Loucy (cell line): ENCODE data around the gene TMEM47.

ENCODE experiments used
- H2AFZ ChIP-seq: fragments of 200-600 bp; sonication (generic); 2 replicates; pipeline ENCODE4 v1.6.0; 2016; ENCODE audit warnings: antibody characterized with exemption, mild to moderate bottlenecking, low read length, moderate library complexity
- H3F3A ChIP-seq: fragments of 200-600 bp; 2 replicates; pipeline ENCODE4 v1.6.0; 2016; ENCODE audit warnings: antibody characterized with exemption, low read depth, mild to moderate bottlenecking
- H3K27me3 ChIP-seq: fragments of 200-600 bp; sonication (generic); 2 replicates; pipeline ENCODE4 v1.6.1; 2014; ENCODE audit warnings: low read length, mild to moderate bottlenecking; ENCODE audit not compliant: insufficient read depth, poor library complexity, severe bottlenecking
- H3K36me3 ChIP-seq: fragments of 200-600 bp; sonication (generic); 2 replicates; pipeline ENCODE4 v1.6.1; 2016; ENCODE audit warnings: low read length; ENCODE audit not compliant: insufficient read depth
- H3K4me1 ChIP-seq: fragments of 200-600 bp; sonication (generic); 2 replicates; pipeline ENCODE4 v1.5.1; 2014; ENCODE audit warnings: low read length, mild to moderate bottlenecking; ENCODE audit not compliant: insufficient read depth, poor library complexity, severe bottlenecking
- H3K4me2 ChIP-seq: fragments of 200-600 bp; sonication (generic); 2 replicates; pipeline ENCODE4 v1.6.0; 2014; ENCODE audit warnings: antibody characterized with exemption, low read length, low read depth, mild to moderate bottlenecking; ENCODE audit not compliant: poor library complexity, severe bottlenecking
- H3K4me3 ChIP-seq: fragments of 200-600 bp; sonication (generic); 2 replicates; pipeline ENCODE4 v1.5.1; 2014; ENCODE audit warnings: low read length, mild to moderate bottlenecking, mixed read lengths; ENCODE audit not compliant: poor library complexity, severe bottlenecking
- H3K79me2 ChIP-seq: fragments of 200-600 bp; sonication (generic); 2 replicates; pipeline ENCODE4 v1.6.1; 2014; ENCODE audit warnings: low read length; ENCODE audit not compliant: insufficient read depth
- H3K9ac ChIP-seq: fragments of 200-600 bp; sonication (generic); 2 replicates; pipeline ENCODE4 v1.6.0; 2014; ENCODE audit warnings: mild to moderate bottlenecking, low read depth, low read length, moderate library complexity; ENCODE audit not compliant: poor library complexity, severe bottlenecking
- H3K9me2 ChIP-seq: fragments of 200-600 bp; sonication (generic); replicated peaks from 2 replicates; pipeline ENCODE4 v1.6.1; 2016; ENCODE audit warnings: low read depth, low read length, mixed read lengths
- H3K9me3 ChIP-seq: fragments of 200-600 bp; sonication (generic); 2 replicates; pipeline ENCODE4 v1.6.1; 2014; ENCODE audit warnings: mild to moderate bottlenecking, antibody characterized with exemption, low read length, low read depth; ENCODE audit not compliant: insufficient read depth
- H4K20me1 ChIP-seq: fragments of 200-600 bp; sonication (generic); 2 replicates; pipeline ENCODE4 v1.6.0; 2014; ENCODE audit warnings: antibody characterized with exemption, low read length, mild to moderate bottlenecking; ENCODE audit not compliant: insufficient read depth, poor library complexity, severe bottlenecking
- CTCF ChIP-seq: fragments of 200-600 bp; sonication (generic); conservative IDR thresholded peaks from 2 replicates; pipeline ENCODE4 v1.5.1; 2014; ENCODE audit warnings: mild to moderate bottlenecking, antibody characterized with exemption, low read length
- EZH2phosphoT487 ChIP-seq: fragments of 200-600 bp; IDR thresholded peaks from 2 replicates; pipeline ENCODE4 v1.6.1; 2018; ENCODE audit warnings: antibody characterized with exemption, mild to moderate bottlenecking, moderate library complexity, borderline replicate concordance

TMEM47 gene

GRCh38 chrX:34655501-34656455 lies 1.3 kb downstream of the TMEM47 start:
- H3K36me3 ChIP-seq = no peaks in the 10 kb centered on the region
- no peaks in the 10 kb centered on the region for H3K9me3 ChIP-seq
- no peaks in the 10 kb centered on the region for H3K27me3 ChIP-seq
- H3K4me3 ChIP-seq = no peak overlapping the region
- no peaks in the 10 kb centered on the region for H3F3A ChIP-seq
- no peak for TF ChIP-seq CTCF
- TF ChIP-seq EZH2phosphoT487 = no peak
- no peak overlapping the region for H2AFZ ChIP-seq
- H3K79me2 ChIP-seq = no peaks in the 10 kb centered on the region
- no peaks in the 10 kb centered on the region for H3K9me2 ChIP-seq
- H4K20me1 ChIP-seq = no peaks in the 10 kb centered on the region
- no peak overlapping the region for H3K9ac ChIP-seq
- no peak overlapping the region for H3K4me2 ChIP-seq
- H3K4me1 ChIP-seq = no peaks in the 10 kb centered on the region

- Histone ChIP-seq H4K20me1 (no peaks in the 10 kb centered on the region), H3K36me3 (no peaks in the 10 kb centered on the region), H3K27me3 (no peaks in the 10 kb centered on the region), H3K4me2 (no peak overlapping the region), H3F3A (no peaks in the 10 kb centered on the region), H3K9me2 (no peaks in the 10 kb centered on the region), H3K4me3 (no peak overlapping the region), H3K79me2 (no peaks in the 10 kb centered on the region), H3K9me3 (no peaks in the 10 kb centered on the region), H3K9ac (no peak overlapping the region), H2AFZ (no peak overlapping the region), H3K4me1 (no peaks in the 10 kb centered on the region)
- TF ChIP-seq EZH2phosphoT487 (no peak), CTCF (no peak)
Observed at GRCh38 chrX:34654696-34655490, 2.2 kb downstream of the TMEM47 start.

DNA sequence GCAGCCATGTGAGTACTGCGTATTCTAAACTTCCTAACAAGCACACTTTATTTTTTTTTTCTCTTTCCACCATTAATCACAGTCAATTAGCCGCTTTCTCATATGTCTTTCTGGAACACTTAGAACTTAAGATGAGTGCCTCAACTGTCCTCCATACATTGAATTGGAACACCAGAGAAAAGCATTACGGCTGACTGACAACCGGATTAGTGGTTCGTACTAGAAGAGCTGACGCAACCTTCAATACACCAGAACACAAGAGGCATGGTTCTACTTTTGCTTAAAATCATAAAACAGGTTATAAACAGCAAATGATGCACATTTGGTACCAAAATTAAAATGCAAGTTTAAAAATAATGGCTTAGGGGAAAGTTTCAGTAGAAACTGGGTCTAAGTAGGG lies 3.3 kb downstream of the TMEM47 start:
- H3K9ac ChIP-seq = no peak overlapping the region
- H3F3A ChIP-seq = no peaks in the 10 kb centered on the region
- no peaks in the 10 kb centered on the region for H3K27me3 ChIP-seq
- no peaks in the 10 kb centered on the region for H3K9me3 ChIP-seq
- no peak overlapping the region for H3K4me2 ChIP-seq
- no peaks in the 10 kb centered on the region for H3K36me3 ChIP-seq
- TF ChIP-seq EZH2phosphoT487 = no peak
- no peak for TF ChIP-seq CTCF
- H3K4me3 ChIP-seq = no peak overlapping the region
- H3K4me1 ChIP-seq = no peaks in the 10 kb centered on the region
- H4K20me1 ChIP-seq = no peaks in the 10 kb centered on the region
- no peaks in the 10 kb centered on the region for H3K9me2 ChIP-seq
- H2AFZ ChIP-seq = no peak overlapping the region
- no peaks in the 10 kb centered on the region for H3K79me2 ChIP-seq
